Spleen (tissue), 11 donors: Measurements from ENCODE around the gene CHCHD6. TPM values are rescaled to one million over a fixed set of nuclear protein-coding genes. Genes with fewer than 3 reads are reported as not detected.

Source experiments
- DNase-seq: peaks from one replicate; pipeline ENCODE4 v3.0.0-alpha.2; 2020
- H3K27ac ChIP-seq, 8 donors: fragments of 200-600 bp; sonication (generic) in 7 of 8; 1 replicate in 4 of 8; 2 replicates in 4 of 8; pipeline versions ENCODE4 v1.5.0 to v1.8.0; 2016 to 2021; ENCODE audit warnings: inconsistent platforms in 4 of 8, mild to moderate bottlenecking in 4 of 8, moderate library complexity in 1 of 8
- H3K27me3 ChIP-seq, 7 donors: fragments of 200-600 bp; sonication (generic) in 6 of 7; replicated peaks in 1 of 7; 1 replicate in 4 of 7; 2 replicates in 3 of 7; pipeline versions ENCODE4 v1.5.0 to v1.8.0; 2016 to 2021; ENCODE audit warnings: inconsistent platforms in 3 of 7, mild to moderate bottlenecking in 1 of 7
- H3K36me3 ChIP-seq, 6 donors: fragments of 200-600 bp; sonication (generic) in 5 of 6; 1 replicate in 4 of 6; 2 replicates in 2 of 6; pipeline versions ENCODE4 v1.5.0 to v1.8.0; 2016 to 2021; ENCODE audit warnings: inconsistent platforms in 2 of 6
- H3K4me1 ChIP-seq, 6 donors: fragments of 200-600 bp; sonication (generic) in 5 of 6; 1 replicate in 3 of 6; 2 replicates in 3 of 6; pipeline versions ENCODE4 v1.5.0 to v1.8.0; 2016 to 2021; ENCODE audit warnings: inconsistent platforms in 3 of 6
- H3K4me3 ChIP-seq, 8 donors: fragments of 200-600 bp; sonication (generic) in 7 of 8; 1 replicate in 4 of 8; 2 replicates in 4 of 8; pipeline versions ENCODE4 v1.5.0 to v1.8.0; 2016 to 2021; ENCODE audit warnings: inconsistent platforms in 4 of 8, mild to moderate bottlenecking in 4 of 8, moderate library complexity in 2 of 8
- H3K9me3 ChIP-seq, 8 donors: fragments of 200-600 bp; sonication (generic) in 7 of 8; 1 replicate in 4 of 8; 2 replicates in 4 of 8; pipeline versions ENCODE4 v1.5.0 to v1.8.0; 2016 to 2021; ENCODE audit warnings: inconsistent platforms in 4 of 8
- POLR2A ChIP-seq, 3 donors: fragments of 450-650 bp; IDR thresholded peaks; one replicate each; pipeline ENCODE4 v1.5.1; 2017; ENCODE audit warnings: antibody characterized with exemption in 3 of 3, mild to moderate bottlenecking in 1 of 3
- POLR2AphosphoS5 ChIP-seq, 3 donors: sonication (generic); formaldehyde crosslinking; IDR thresholded peaks; one replicate each; pipeline ENCODE4 v1.5.1; 2017; ENCODE audit warnings: antibody characterized with exemption in 3 of 3
- WGBS, 5 donors: extraction: QIAGEN DNeasy Blood & Tissue Kit in 3 of 5; methylation state at CpG; one replicate each; pipeline versions ENCODE4 v1.1.5 to v1.1.7; 2013 to 2018; 5-methylcytosine and 5-hydroxymethylcytosine counted together
- intact Hi-C: fragments of 100-400 bp; cut with DNase I; formaldehyde crosslinking; loops from one replicate; pipeline ENCODE4 v1.15.0; 2023; ENCODE audit warnings: low total_unique reads
- polyA plus RNA-seq, 3 donors: library from polyadenylated mRNA; stranded (reverse); fragments of 200-250 nt; gene quantifications; one replicate each; pipeline ENCODE4 v1.2.1, GENCODE V29; 2013
- total RNA-seq, 7 donors: library from RNA; depleted of rRNA in 3 of 7; stranded (reverse); fragments of >200 nt in 3 of 7; fragmentation: NEBNext Ultra II Directional in 4 of 7; extraction: Animal tissue kit (Norgen Biotek cat#: 25700) in 4 of 7; gene quantifications; one replicate each; pipeline versions ENCODE4 v1.1.0 to v1.2.1, GENCODE V29; 2016 to 2021
- TF ChIP-seq, protein P1 (sequence below), 11 experiments: fragments of 200-600 bp in 7 of 11; fragments of 450-650 bp in 4 of 11; sonication (generic) in 4 of 11; IDR thresholded peaks in 8 of 11; conservative IDR thresholded peaks in 3 of 11; 1 replicate in 7 of 11; 2 replicates in 4 of 11; pipeline versions ENCODE4 v1.4.0 to v1.8.0; 2016 to 2021; ENCODE audit warnings: antibody characterized with exemption in 11 of 11, inconsistent platforms in 4 of 11, mild to moderate bottlenecking in 1 of 11
- donor health status: healthy with polysubstance abuse.
- donor health status: DM: no; HTN: no; CAD: no; lungs with moderate emphysema.
- donor health status: DM: no; HTN: no; CAD: no.
- donor health status: Bipolar disorder and iron deficiency.
- donor health status: healthy.
- donor health status: DM: no; HTN: no; CAD: no.
- donor health status: DM: yes; HTN: yes; CAD: no.

The CHCHD6 gene
- total and polyA plus RNA-seq, 10 donors = 6.3 to 39.1 (median 11.8) TPM

DNA sequence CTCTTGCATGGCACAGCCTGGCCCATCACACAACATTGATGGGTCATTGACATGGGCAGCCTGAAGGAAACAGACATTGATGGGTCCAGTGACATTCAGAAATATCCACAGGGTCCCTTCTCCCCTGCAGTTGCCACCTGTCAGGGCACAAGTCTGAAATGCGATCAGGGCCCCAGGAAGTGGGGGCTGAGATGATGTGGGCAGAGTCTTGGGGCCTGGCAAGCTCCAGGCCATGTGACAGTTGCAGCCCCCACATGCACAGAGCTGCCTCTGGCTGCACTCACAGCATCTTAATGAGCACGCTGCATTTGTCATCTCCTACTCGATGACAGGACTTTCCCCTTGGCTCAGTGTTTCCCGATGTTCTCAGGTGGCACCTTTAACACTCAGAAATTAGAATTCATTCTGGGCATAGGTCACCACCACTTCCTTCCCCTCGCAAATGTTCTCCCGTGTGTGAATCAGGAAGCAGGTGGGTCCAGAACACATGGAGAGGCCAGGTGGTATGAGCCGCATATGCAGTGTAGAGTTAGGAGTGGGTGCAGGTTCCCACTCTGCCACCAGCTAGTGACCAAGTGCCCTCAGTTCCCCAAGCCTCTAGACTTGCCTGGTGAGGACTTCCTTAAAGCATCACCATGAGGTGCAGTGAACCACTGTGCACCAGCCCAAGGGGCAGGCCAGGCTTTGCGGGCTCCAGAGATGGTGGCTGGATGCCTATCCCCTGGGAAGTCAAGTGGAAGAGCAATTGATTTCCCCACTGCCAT lies 47.5 kb upstream of the CHCHD6 start:
- peaks cover 0 to 9% (median 0%) of the 10 kb centered on the region in 8 donors for H3K9me3 ChIP-seq
- H3K36me3 ChIP-seq = no peaks in the 10 kb centered on the region
- 37 to 57% (median 44%) methylated on average over 8 of the region's 8 CpGs for WGBS, 5 donors
- DNase-seq = no peak
- intact Hi-C loops = loop anchor here (10.0 kb wide), 1 partner anchor 132 kb away; the partner anchor contains the start of gene CHST13
- no peak overlapping the region for H3K4me3 ChIP-seq
- H3K27ac ChIP-seq = no peak overlapping the region
- H3K4me1 ChIP-seq = peaks cover 0 to 21% (median 11%) of the 10 kb centered on the region in 6 donors
- H3K27me3 ChIP-seq = peaks cover 0 to 67% (median 4%) of the 10 kb centered on the region in 7 donors
- TF ChIP-seq, protein P1, sequence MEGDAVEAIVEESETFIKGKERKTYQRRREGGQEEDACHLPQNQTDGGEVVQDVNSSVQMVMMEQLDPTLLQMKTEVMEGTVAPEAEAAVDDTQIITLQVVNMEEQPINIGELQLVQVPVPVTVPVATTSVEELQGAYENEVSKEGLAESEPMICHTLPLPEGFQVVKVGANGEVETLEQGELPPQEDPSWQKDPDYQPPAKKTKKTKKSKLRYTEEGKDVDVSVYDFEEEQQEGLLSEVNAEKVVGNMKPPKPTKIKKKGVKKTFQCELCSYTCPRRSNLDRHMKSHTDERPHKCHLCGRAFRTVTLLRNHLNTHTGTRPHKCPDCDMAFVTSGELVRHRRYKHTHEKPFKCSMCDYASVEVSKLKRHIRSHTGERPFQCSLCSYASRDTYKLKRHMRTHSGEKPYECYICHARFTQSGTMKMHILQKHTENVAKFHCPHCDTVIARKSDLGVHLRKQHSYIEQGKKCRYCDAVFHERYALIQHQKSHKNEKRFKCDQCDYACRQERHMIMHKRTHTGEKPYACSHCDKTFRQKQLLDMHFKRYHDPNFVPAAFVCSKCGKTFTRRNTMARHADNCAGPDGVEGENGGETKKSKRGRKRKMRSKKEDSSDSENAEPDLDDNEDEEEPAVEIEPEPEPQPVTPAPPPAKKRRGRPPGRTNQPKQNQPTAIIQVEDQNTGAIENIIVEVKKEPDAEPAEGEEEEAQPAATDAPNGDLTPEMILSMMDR (IDR thresholded peaks at IDR 0.05 in 8 of 11, conservative IDR thresholded peaks at IDR 0.05 in 3 of 11) = no peak
- TF ChIP-seq POLR2A (IDR thresholded peaks at IDR 0.05) (no peak), POLR2AphosphoS5 (IDR thresholded peaks at IDR 0.05) (no peak)

DNA sequence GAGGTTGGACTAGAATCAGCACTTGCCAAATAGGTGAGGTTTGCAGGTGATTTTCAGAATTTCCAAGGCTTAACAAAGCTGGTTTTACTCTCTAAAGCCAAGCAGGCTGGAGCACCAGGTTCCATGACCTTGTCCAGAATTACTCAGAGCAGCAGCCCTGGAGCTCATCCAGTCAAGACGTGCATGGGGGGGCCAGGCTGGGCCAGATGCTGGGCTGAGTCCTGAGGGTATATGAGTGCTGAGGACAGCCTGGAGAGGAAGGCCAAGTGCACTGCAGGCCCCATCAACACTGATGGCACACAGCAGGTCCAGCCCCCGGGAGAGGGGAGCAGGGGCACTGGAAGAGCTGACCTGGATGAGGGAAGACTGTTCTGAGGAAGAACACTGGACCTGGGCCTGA lies 46.1 kb upstream of the CHCHD6 start:
- peaks cover 0 to 21% (median 11%) of the 10 kb centered on the region in 6 donors for H3K4me1 ChIP-seq
- no peak for DNase-seq
- intact Hi-C loops = loop anchor here (10.0 kb wide), 1 partner anchor 133 kb away; the partner anchor contains the start of gene CHST13
- no peak overlapping the region for H3K27ac ChIP-seq
- TF ChIP-seq POLR2AphosphoS5 (IDR thresholded peaks at IDR 0.05) (no peak), POLR2A (IDR thresholded peaks at IDR 0.05) (no peak)
- TF ChIP-seq, protein P1 (IDR thresholded peaks at IDR 0.05 in 8 of 11, conservative IDR thresholded peaks at IDR 0.05 in 3 of 11) = no peak
- peaks cover 0 to 80% (median 4%) of the 10 kb centered on the region in 7 donors for H3K27me3 ChIP-seq
- 78 to 95% (median 81%) methylated on average over 2 of the region's 2 CpGs for WGBS, 5 donors
- H3K4me3 ChIP-seq = no peak overlapping the region
- H3K9me3 ChIP-seq = peaks cover 0 to 9% (median 0%) of the 10 kb centered on the region in 8 donors
- H3K36me3 ChIP-seq = no peaks in the 10 kb centered on the region

DNA sequence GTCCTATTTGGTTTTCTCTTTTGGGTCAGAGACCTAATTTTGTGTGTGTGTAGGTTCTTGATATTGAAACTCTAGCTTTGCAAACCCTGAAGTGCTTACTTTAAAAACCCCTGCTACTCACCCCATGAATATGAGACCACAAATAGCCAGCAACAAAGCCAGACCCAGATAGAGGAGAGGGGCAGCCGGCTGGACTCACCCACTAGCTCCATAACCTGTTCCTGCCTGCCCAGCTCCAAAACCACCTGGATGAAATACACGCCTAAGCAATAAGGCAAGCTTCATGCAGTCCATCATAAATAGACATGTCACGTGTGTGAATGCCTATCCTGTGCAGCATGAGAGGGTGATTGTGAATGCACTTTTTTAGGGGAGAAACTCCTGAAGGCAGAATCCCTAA lies 45.5 kb upstream of the CHCHD6 start:
- Histone ChIP-seq H3K4me1 (peaks cover 0 to 18% (median 8%) of the 10 kb centered on the region in 6 donors), H3K27ac (no peak overlapping the region), H3K27me3 (peaks cover 0 to 85% (median 4%) of the 10 kb centered on the region in 7 donors), H3K9me3 (peaks cover 0 to 9% (median 0%) of the 10 kb centered on the region in 8 donors), H3K4me3 (no peak overlapping the region), H3K36me3 (no peaks in the 10 kb centered on the region)
- 85 to 97% (median 86%) methylated on average over 3 of the region's 3 CpGs for WGBS, 5 donors
- TF ChIP-seq, protein P1 (IDR thresholded peaks at IDR 0.05 in 8 of 11, conservative IDR thresholded peaks at IDR 0.05 in 3 of 11) = no peak
- TF ChIP-seq POLR2A (IDR thresholded peaks at IDR 0.05) = no peak
- TF ChIP-seq POLR2AphosphoS5 (IDR thresholded peaks at IDR 0.05) = no peak
- DNase-seq = no peak
- intact Hi-C loops = loop anchor here (10.0 kb wide), 1 partner anchor 134 kb away; the partner anchor contains the start of gene CHST13
